Measurements from ENCODE around the gene NCOR2. TPM values are rescaled to one million over a fixed set of nuclear protein-coding genes. Genes with fewer than 3 reads are reported as not detected.
A peak's percentile ranks its signal among the peaks of the same experiment; 100 is the strongest.

The NCOR2 gene
- total RNA-seq, 6 experiments from 2014 or later: 38.1 to 87.5 (median 45.0) TPM

- no peaks in the 10 kb centered on the region for H3K9me3 ChIP-seq
- no peak overlapping the region for H3K27ac ChIP-seq
- DNase-seq (no peak), ATAC-seq (no peak)
- no peak overlapping the region for H3K4me3 ChIP-seq
- no peaks in the 10 kb centered on the region for H3K36me3 ChIP-seq
- WGBS (ENCODE audit: insufficient coverage, low coverage, low lambda C conversion rate, missing lambda C conversion rate): 100% methylated on average over 1 of the region's 2 CpGs
- intact Hi-C loops (cut with DNase I): loop anchor here (10.0 kb wide), 2 partner anchors 103 to 193 kb away; no protein-coding TSS in a partner anchor
- H3K27me3 ChIP-seq: no peaks in the 10 kb centered on the region
- peaks cover 0 to 13% (median 0%) of the 10 kb centered on the region in 4 donors for H3K4me1 ChIP-seq
- TF ChIP-seq POLR2A (IDR thresholded peaks at IDR 0.05): no peak
- TF ChIP-seq CTCF (IDR thresholded peaks at IDR 0.05): no peak
Measured at GRCh38 chr12:124571556-124571955, 4.1 kb upstream of the NCOR2 start.

GRCh38 chr12:124570810-124571209 is 3.4 kb upstream of the NCOR2 start:
- TF ChIP-seq POLR2A (IDR thresholded peaks at IDR 0.05) (no peak), CTCF (IDR thresholded peaks at IDR 0.05) (no peak)

GRCh38 chr12:124569375-124570148 is 2.1 kb upstream of the NCOR2 start:
- peaks cover 0 to 23% (median 5%) of the 10 kb centered on the region in 4 donors for H3K4me1 ChIP-seq
- DNase-seq: no peak
- intact Hi-C loops (cut with DNase I): loop anchor here (10.0 kb wide), 2 partner anchors 105 to 195 kb away; no protein-coding TSS in a partner anchor
- no peak overlapping the region for H3K4me3 ChIP-seq
- H3K27me3 ChIP-seq: no peaks in the 10 kb centered on the region
- no peak overlapping the region for H3K27ac ChIP-seq
- H3K9me3 ChIP-seq: no peaks in the 10 kb centered on the region
- no peak for TF ChIP-seq POLR2A (IDR thresholded peaks at IDR 0.05)
- TF ChIP-seq CTCF (IDR thresholded peaks at IDR 0.05): no peak
- H3K36me3 ChIP-seq: no peaks in the 10 kb centered on the region
- ATAC-seq: no peak
- WGBS (ENCODE audit: insufficient coverage, low coverage, low lambda C conversion rate, missing lambda C conversion rate): 44% methylated on average over 3 of the region's 17 CpGs

More at GRCh38 chr12:124570810-124571209, 3.4 kb upstream of the NCOR2 start:
- Histone ChIP-seq H3K27me3 (no peaks in the 10 kb centered on the region), H3K4me1 (peaks cover 0 to 14% (median under 1%) of the 10 kb centered on the region in 4 donors), H3K36me3 (no peaks in the 10 kb centered on the region), H3K27ac (no peak overlapping the region), H3K4me3 (no peak overlapping the region), H3K9me3 (no peaks in the 10 kb centered on the region)
- 75% methylated on average over 1 of the region's 1 CpG for WGBS (ENCODE audit: insufficient coverage, low coverage, low lambda C conversion rate, missing lambda C conversion rate)
- intact Hi-C loops (cut with DNase I): loop anchor here (10.0 kb wide), 2 partner anchors 104 to 194 kb away; no protein-coding TSS in a partner anchor
- ATAC-seq (no peak), DNase-seq (no peak)

- ATAC-seq: peak; percentile 37 to 52 (median 48)
Measured at GRCh38 chr12:124568431-124569374, 1.3 kb upstream of the NCOR2 start.

More at GRCh38 chr12:124568431-124569374, 1.3 kb upstream of the NCOR2 start:
- peaks cover 0 to 23% (median 5%) of the 10 kb centered on the region in 4 donors for H3K4me1 ChIP-seq
- 39% methylated on average over 8 of the region's 28 CpGs for WGBS (ENCODE audit: insufficient coverage, low coverage, low lambda C conversion rate, missing lambda C conversion rate)
- H3K4me3 ChIP-seq: no peak overlapping the region
- peak overlapping the region in 2 of 3 donors; percentile 44 to 71 for H3K27ac ChIP-seq
- H3K36me3 ChIP-seq: no peaks in the 10 kb centered on the region
- no peaks in the 10 kb centered on the region for H3K9me3 ChIP-seq
- peak; percentile 59 to 71 (median 61) for DNase-seq
- TF ChIP-seq CTCF (IDR thresholded peaks at IDR 0.05) (peak; percentile 9 to 38 (median 33)), POLR2A (IDR thresholded peaks at IDR 0.05) (no peak)
- no peaks in the 10 kb centered on the region for H3K27me3 ChIP-seq
- intact Hi-C loops (cut with DNase I): loop anchor here in 1 of 2 donors (10.0 kb wide), 1 partner anchor 196 kb away; no protein-coding TSS in a partner anchor

Measured in right lobe of liver (tissue), 6 donors.